GM18873 (cell line): ENCODE results near the gene LZTS2.

ENCODE experiments used
- ATAC-seq: cut with Tn5 transposase; IDR thresholded peaks from one replicate; pipeline ENCODE4 v1.9.1; 2021; ENCODE audit warnings: mild to moderate bottlenecking, moderate library complexity, moderate number of reproducible peaks; ENCODE audit not compliant: unreplicated experiment, low FRiP score

LZTS2 gene

DNA sequence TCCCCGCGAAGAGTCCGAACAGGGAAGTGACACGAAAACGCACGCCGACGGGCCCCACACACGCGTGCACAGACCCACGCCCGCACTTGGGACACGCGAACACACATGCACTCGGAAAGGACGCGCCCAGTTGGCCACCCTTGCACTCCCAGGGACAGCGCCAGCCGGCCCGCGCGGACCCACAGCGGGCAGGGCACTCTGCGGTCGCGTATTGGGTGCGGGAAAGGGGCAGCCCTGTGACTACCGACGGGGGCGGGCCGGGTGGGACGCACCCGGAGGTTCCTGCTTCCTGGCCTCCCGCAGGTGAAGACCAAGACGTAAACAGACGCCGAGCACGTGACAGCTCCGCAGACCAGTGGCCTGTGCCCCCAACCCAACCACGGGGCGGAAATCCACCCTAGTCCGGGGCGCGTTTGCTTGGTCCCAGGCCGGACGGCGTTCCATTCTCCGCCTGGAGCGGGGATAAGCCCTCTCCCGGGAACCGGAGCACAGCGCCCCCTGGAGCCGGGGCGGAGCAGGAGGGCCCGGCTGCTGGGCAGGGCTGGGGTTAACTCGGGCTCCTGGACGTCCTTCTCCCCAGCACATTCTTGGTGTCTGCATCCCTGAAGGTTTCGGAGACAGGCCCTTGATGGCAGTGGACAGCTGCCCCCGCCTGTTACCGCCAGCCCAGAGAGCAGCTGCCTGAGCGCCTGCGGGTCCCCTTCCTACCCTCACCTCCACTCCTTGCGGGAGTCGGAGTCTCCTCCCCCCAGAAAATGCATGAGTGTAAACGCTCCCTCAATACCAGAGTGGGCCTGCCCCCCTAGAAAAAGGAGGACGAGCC, 2.0 kb upstream of the LZTS2 start:
- ATAC-seq, result no peak

DNA sequence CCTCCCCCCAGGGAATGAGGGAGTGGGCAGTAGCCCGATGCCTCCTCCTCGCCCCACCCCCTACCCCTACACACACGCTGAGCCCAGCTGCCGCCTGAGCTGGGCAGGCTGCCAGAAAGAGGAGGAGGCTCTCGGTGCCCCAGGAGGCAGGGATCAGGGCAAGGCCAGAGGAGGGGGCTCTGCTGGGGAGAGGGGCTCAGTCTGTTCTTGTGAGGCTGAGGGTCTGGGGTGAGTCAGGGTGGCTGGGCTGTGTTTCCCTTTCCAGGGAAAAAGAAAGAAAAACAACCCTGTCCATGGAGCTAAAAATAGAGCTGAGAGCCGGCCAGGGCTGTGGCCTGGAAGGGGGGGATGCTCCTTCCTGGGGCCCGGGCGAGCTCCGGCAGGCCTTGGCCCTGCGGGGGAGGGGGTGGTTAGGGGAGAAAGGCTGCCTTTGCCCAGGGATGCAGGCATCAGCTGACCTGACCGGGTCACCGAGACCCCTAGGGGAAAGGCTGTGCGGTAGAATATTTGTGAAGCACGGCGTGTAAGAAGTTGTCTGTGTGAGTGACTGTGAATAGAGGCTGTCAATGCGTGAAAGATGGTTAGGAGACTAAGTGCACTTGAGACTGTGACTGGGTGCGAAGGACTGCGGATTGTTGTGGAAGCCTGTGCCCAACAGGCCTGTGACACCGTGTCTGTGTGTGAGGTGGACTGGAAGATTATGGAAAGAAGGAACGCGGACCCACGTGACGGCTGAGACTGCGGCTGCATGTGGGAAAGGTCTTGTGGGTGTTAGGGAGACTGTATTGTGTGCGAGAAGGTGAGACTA, 1.2 kb upstream of the LZTS2 start:
- ATAC-seq, result no peak

DNA sequence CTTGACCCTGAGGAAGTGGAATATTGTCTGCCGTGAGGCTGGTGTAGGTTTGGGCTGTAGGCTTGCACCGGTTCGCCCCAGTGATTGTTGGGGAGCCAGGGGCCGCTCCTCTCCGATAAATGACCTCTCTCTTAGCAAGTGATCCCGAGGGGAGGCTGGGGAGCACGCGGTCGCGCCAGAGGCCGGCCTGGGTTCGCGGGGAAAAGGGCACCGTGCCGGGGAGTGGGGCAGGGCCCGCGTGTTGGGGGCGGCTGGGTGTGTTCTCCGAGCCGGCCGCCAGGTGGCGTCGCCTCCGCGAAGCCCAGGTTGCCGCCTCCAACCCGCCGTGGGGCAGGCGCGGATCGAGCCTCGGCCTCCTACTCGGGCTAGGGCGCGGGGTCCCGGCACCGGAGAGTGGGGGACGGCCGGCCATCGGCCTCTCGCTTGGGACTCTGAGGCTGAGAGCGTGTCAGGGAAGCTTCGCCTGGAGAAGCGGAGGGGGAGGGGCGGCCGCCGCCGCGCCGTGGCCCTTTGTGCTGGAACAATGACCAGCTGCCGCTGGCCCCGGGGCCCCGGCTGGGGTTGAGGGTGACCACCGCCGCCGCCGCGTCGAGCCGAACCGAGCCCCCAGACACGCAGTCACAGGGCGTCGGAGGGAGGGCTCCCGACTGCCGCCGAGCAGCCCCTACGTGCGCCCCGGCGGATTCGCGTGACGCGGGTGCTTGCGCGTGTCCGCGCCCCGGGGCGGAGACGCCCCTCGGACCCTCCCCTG, 442 bp upstream of the LZTS2 start:
- no peak for ATAC-seq

DNA sequence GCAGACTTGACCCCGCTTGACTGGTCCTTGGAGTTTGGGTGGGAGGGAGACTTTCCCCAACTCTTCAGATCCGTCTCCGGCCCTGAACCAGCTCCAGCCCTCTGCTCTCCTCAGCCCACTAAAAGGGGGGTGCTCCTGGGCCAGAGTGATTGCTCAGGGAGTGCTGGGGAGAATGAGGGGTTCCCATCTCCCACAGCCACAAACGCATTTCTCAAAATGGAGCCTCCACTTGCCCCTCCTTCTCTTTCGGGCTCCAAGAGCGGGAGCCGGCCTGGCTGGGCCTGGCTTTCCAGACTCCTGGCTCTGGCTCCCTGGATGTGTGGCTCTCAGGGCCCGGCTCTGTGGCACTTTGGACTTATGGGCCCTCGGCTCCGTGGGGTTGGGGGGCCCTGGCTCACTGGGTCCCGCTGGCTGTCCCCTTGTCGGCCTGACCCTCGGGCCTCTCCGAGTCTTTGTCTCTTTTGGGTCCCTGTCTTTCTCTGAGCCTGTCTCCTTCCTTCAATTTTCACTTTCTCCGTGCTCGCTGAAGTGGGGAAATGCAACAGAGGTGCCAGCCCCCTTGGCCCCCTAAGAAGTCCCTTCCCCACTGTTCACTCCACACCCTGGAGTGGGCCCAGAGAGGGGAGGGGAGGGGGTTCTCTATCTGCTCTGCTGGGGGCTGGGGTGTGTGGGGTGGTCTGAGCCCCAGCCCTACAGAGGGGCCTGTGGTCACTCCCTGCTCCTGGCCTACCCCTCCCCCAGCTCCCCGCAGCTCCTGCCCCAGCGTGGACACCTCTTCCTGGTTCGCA, 713 bp downstream of the LZTS2 start:
- ATAC-seq, result no peak

DNA sequence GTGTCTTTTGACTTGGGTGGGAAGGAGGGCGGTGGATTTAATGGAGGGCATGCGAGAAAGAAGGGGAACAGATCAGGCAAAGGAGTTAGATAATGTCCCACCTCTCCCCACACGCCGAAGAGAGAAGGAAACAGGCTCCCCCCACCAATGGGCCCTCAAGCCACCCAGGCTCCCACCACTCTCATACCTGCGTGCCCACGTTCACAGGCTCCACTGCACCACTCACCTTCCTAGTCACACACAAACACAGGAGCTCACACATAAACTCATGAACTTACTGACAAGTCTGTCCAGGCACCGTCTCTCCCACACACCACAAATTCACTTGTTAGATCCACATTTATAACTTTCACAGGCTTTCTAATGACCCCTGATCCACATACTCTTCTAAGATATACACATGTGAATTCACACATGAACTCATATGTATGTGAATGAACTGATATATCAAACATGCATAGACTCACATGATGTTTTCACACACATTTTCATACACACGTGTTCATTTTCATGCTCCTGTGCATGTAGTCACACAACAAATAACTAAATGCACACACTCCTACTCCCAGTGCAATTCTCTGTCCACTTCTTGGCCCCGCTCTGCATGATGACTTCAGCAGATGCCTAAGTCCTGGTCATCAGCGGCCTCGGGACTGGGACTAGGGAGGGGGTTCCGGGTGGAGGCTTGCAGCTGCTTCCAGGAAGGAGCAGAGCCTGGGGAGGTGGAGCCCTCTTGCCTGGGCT, 1.5 kb downstream of the LZTS2 start:
- ATAC-seq, result no peak

DNA sequence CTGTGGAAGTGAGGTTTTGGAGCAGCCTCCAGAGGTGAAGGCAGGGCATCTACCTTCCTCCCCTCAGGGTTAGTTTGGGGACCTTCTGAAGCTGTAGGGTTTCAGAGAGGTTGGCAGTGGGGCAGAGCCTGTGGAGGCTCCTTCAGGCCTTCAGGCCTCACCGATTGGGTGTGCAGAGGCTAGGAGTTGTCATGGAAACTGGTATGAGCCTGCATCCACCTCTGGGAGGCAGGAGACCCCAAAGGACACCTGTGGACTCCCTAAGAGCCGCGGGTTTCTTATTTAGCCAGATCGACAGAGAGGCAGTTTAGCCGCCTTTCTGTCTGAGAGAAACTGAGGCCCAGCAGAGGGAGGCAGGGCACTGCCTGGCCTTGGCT, 2.0 kb downstream of the LZTS2 start:
- no peak for ATAC-seq

DNA sequence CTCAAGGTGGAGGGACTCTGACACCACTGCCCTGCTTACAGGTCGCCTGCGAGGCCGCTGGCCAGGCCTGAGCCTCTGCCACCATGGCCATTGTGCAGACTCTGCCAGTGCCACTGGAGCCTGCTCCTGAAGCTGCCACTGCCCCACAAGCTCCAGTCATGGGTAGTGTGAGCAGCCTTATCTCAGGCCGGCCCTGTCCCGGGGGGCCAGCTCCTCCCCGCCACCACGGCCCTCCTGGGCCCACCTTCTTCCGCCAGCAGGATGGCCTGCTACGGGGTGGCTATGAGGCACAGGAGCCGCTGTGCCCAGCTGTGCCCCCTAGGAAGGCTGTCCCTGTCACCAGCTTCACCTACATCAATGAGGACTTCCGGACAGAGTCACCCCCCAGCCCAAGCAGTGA, 2.8 kb downstream of the LZTS2 start:
- ATAC-seq, result no peak

DNA sequence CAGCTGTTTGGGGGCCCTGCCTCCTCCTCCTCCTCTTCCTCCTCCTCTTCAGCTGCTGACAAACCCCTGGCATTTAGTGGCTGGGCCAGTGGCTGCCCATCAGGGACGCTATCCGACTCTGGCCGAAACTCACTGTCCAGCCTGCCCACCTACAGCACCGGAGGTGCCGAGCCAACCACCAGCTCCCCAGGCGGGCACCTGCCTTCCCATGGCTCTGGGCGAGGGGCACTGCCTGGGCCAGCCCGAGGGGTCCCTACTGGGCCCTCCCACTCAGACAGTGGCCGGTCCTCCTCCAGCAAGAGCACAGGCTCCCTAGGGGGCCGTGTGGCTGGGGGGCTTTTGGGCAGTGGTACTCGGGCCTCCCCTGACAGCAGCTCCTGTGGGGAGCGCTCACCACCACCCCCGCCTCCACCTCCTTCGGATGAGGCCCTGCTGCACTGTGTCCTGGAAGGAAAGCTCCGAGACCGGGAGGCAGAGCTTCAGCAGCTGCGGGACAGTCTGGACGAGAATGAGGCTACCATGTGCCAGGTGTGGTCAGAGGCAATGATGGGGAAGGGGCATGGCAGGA, 4.1 kb downstream of the LZTS2 start:
- ATAC-seq, result no peak

DNA sequence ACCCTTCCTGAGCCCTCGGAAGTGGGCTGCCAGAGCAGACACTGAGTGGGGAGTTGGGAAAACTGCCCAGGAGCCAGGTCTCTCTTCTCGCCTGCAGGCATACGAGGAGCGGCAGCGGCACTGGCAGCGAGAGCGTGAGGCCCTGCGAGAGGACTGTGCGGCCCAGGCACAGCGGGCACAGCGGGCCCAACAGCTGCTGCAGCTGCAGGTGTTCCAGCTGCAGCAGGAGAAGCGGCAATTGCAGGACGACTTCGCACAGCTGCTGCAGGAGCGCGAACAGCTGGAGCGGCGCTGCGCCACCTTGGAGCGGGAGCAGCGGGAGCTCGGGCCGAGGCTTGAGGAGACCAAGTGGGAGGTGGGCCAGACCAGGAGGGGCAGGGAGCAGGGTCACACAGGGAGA, 5.8 kb downstream of the LZTS2 start:
- no peak for ATAC-seq

DNA sequence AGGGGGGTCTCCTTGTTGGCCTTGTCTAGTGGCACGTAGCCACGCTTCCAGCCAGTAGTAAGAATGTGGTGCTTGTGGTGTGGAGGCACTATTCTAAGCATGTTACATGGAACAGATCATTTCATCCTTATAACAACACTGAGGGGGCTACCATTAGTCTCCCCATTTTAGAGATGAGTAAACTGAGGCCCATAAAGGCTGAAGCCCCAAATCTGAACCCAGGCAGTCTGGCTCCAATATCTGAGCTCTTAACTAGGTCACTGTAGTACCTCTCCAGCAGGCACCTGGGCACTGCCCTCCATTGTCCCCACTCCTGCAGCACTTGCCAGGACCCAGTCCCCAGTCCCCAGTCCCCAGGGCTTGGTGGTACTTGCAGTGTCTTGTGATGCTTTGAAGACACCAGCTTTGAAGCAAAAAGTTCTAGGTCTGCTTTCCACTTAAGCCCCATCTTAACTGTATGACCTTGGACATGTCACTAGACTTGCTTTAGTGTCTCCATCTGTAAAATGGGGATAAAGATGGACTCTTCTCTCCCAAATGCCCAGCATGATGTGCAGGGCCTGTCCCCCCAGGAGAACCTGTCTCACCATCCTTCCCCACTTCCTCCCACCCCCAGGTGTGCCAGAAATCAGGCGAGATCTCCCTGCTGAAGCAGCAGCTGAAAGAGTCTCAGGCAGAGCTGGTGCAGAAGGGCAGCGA, 6.4 kb downstream of the LZTS2 start:
- ATAC-seq, result no peak

DNA sequence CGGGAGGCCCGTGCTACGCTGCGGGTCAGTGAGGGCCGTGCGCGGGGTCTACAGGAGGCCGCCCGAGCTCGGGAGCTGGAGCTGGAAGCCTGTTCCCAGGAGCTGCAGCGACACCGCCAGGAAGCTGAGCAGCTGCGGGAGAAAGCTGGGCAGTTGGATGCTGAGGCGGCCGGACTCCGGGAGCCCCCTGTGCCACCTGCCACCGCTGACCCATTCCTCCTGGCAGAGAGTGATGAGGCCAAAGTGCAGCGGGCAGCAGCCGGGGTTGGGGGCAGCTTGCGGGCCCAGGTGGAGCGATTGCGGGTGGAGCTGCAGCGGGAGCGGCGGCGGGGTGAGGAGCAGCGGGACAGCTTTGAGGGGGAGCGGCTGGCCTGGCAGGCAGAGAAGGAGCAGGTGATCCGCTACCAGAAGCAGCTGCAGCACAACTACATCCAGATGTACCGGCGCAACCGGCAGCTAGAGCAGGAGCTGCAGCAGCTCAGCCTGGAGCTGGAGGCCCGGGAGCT, 7.0 kb downstream of the LZTS2 start:
- ATAC-seq, result no peak

DNA sequence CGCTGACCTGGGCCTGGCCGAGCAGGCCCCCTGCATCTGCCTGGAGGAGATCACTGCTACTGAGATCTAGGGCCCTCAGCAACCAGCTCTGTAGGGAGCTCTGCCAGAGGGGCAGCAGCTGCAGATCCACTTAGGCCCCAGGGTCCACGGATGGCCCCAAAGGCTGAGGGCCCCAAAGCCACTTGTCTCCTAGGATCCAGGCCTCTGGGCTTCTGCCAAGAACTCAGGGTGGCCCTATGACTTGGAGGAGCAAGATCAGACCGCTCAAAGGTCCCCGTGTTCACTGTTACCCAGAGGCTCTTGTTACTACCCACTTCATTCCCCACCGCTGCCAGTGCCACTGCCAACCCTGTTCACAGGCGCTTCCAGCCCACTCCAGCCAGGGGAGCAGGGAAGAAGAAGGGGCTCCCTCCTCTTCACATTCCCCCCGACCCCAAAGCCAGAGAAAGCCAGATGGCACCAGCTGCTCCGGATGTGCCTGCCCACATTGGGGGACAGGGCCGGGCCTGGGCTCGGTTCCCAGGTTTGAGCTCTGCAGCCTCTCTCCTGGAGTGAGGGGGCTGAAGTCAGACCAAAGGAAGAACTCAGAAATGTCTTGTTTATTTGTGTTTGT, 7.6 kb downstream of the LZTS2 start:
- ATAC-seq, result no peak

DNA sequence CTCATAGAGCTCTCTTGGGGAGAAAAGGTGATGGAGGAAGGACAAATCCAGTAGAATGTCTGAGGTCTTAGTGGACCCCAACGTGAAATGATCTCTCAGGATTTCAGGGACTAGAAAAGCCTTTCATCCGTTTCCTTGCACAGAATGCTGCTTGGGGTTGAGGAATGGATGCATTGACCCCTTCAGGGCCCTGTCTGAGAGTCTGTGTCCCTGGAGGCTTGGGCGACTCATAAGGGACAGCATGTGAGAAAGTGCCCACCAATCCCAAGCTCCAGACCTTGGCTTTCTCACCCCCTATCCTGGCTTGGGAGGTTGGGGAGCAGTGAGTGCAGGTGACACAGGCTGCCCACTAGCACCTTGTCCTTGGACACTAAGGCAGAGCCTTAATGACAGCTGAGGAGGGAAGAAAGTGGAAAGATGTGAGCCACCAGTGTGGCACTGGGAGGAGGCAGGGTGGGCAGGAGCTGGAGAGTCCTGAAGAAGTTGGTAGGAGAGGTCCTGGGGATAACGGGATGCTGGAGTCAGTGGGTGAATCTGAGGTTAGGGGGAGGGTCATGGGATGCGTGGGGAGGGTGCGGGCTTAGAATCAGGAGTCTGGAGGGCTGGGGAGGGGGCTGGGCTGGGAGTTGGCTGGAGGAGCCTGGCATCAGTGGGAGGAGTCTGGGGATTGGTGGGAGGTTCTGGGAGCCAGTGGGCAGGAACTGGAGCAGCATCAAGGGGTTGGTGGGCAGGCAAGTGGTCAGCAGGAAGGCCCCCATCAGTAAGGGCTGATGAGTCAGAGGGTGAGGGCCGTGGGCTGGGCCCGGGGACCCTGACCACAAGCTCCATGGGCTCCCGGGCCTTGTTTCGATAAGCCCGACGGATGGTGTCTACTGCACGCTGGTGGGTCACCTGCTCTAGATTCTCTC, 8.6 kb downstream of the LZTS2 start:
- no peak for ATAC-seq

DNA sequence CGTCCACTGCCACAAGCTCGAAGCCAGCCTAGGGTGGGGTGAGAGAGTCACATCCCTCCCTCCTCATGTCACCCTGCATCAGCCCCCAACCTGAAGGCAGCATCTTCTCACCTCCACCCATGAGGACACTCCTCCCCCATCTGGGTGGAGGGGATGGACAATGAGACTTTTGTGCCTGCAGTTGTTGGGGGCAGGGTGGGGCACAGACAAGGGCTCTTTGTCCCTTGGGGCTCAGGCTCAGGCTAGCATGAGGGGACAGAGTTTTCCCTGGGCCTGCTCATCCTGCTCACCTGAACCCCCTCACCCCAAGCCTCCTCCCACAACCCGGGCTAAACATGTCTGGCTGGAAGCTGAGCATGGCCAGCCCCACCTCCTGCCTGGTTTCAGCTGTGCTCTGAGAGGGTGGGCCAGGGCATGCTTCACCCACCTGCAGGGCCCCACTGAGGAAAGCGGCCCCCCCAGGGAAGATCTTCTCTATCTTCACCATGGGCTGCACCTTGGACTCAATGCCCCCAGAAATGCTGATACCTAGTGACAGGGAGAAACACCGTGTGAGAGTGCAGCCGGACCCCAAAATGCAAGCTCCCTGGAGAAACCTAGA, 9.3 kb downstream of the LZTS2 start:
- ATAC-seq, result no peak

DNA sequence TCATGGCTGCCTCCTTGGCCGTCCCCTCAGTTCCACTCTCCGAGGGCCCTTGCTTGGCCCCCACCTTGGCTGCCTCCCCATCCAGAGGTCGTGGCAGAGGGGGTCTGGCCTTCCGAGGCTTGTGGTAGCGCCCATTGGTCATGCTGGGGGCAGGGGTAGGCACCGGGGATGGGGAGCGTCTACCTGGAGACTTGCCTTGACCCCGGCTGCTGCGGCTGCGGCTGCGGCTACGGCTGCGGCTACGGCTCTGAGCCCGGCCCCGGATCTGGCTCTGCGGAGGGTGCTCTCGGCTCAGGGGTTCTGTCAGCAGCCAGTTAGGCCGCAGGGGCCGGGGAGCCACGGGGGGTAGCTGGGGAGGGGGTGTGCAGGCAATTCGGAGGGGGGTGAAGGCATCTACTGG, 10.7 kb downstream of the LZTS2 start:
- ATAC-seq, result no peak

DNA sequence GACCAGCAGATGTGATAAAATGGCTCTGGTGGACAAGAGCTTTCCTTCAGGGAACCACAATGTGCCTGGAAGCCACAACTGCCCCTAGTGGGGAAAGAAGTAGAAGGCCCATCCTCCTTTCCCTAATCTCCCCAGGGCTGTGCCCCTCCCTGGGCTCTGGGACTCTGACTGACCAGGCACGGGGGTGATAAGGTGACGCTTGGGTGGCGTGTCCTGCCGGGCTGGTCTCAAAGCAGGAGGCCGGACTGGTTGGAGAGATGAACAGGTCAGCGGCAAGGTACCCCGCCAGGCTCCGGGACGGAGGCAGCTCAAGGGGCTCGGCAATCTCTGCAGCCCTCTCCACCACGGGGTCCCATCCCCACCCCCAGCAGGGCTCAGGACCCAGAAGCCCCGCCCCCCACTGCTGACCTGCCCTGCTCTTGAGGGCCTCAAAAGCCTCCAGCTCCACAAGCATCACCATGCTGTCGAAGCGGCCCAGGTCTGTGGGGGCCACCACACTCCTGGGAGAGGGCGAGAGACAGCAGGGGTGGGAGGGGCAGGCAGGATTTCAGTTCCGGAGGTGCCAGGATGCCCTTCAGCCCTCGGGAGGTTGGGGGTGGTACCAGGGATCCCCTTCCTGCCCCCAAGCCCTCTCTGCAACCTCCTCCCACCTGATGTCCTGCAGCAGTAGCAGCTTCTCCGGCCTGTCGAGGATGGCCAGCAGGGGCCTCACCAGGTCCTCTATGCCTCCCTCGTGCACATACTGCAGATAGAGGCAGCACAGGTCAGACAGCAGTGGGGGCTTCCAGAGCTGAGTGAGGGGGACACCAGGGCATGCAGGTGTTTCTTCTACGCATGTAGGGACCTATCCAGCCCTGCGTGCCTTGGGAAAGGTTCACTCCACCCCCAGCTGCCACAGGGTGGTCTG, 12.2 kb downstream of the LZTS2 start:
- no peak for ATAC-seq
